ENCODE results near the gene KNL1.

GRCh38 chr15:40664909-40665308 lies 70.9 kb downstream of the KNL1 start:
- TF ChIP-seq CTCF (IDR thresholded peaks at IDR 0.05; ENCODE audit: borderline replicate concordance, extremely low read depth, low read length, poor library complexity, severe bottlenecking) (no peak), EZH2 (IDR thresholded peaks at IDR 0.05; ENCODE audit: borderline replicate concordance, low read depth, low read length, severe bottlenecking) (no peak)

Measured in DND-41 (cell line).